HepG2 (cell line): ENCODE measurements around the gene NOC2L. TPM values are rescaled to one million over a fixed set of nuclear protein-coding genes. Genes with fewer than 3 reads are reported as not detected.

Source experiments
- ETV6 ChIP-seq: sonication (generic); formaldehyde crosslinking; conservative IDR thresholded peaks from 2 replicates; pipeline ENCODE4 v1.4.0; 2020; ENCODE audit warnings: missing genetic modification reagents
- GTF3A ChIP-seq: sonication (generic); formaldehyde crosslinking; conservative IDR thresholded peaks from 2 replicates; pipeline ENCODE4 v1.4.0; 2020; ENCODE audit warnings: mild to moderate bottlenecking, missing genetic modification reagents
- HNRNPH1 ChIP-seq: fragments of 200-400 bp; formaldehyde crosslinking; optimal IDR thresholded peaks from 2 replicates; pipeline ENCODE3; 2017; ENCODE audit warnings: mild to moderate bottlenecking, low read depth, low read length
- KDM2A ChIP-seq: sonication (generic); formaldehyde crosslinking; IDR thresholded peaks from 2 replicates; pipeline ENCODE4 v1.4.0; 2020; ENCODE audit warnings: low read depth, missing genetic modification reagents, borderline replicate concordance
- KLF16 ChIP-seq, 2 experiments: sonication (generic) in 1 of 2; formaldehyde crosslinking in 1 of 2; IDR thresholded peaks; 2 replicates each; pipeline versions ENCODE4 v1.6.1 to v1.8.0; 2016 to 2023; ENCODE audit warnings: missing genetic modification reagents in 2 of 2, missing compliant biosample characterization in 1 of 2
- MAFG ChIP-seq: sonication (generic); formaldehyde crosslinking; IDR thresholded peaks from 2 replicates; pipeline ENCODE4 v1.5.1; 2020; ENCODE audit warnings: mild to moderate bottlenecking, missing genetic modification reagents
- MIXL1 ChIP-seq: IDR thresholded peaks from 2 replicates; pipeline ENCODE4 v1.6.1; 2016
- NFIB ChIP-seq: sonication (generic); formaldehyde crosslinking; IDR thresholded peaks from 2 replicates; pipeline ENCODE4 v1.9.0; 2021; ENCODE audit warnings: missing genetic modification reagents, mild to moderate bottlenecking, borderline replicate concordance
- NFKB2 ChIP-seq: sonication (generic); formaldehyde crosslinking; IDR thresholded peaks from 2 replicates; pipeline ENCODE4 v1.4.0; 2020; ENCODE audit warnings: missing genetic modification reagents, borderline replicate concordance
- NR1H2 ChIP-seq: sonication (generic); formaldehyde crosslinking; IDR thresholded peaks from 2 replicates; pipeline ENCODE4 v1.8.1; 2022; ENCODE audit warnings: low read depth, missing genetic modification reagents, borderline replicate concordance
- PRDM4 ChIP-seq: sonication (generic); formaldehyde crosslinking; IDR thresholded peaks from 2 replicates; pipeline ENCODE4 v1.9.0; 2021; ENCODE audit warnings: missing genetic modification reagents, borderline replicate concordance
- SAP130 ChIP-seq: IDR thresholded peaks from 2 replicates; pipeline ENCODE4 v1.6.1; 2016; ENCODE audit warnings: low read depth
- TP53 ChIP-seq: sonication (generic); formaldehyde crosslinking; conservative IDR thresholded peaks from 2 replicates; pipeline ENCODE4 v1.4.0; 2020; ENCODE audit warnings: missing genetic modification reagents
- ZNF354B ChIP-seq: sonication (generic); formaldehyde crosslinking; IDR thresholded peaks from 2 replicates; pipeline ENCODE4 v1.8.0; 2022; ENCODE audit warnings: mild to moderate bottlenecking, missing genetic modification reagents
- ZNF704 ChIP-seq: sonication (generic); formaldehyde crosslinking; IDR thresholded peaks from 2 replicates; pipeline ENCODE4 v1.8.1; 2023; ENCODE audit warnings: mild to moderate bottlenecking, inconsistent platforms, moderate library complexity, missing genetic modification reagents, borderline replicate concordance
- polyA plus RNA-seq, 8 experiments: library from polyadenylated mRNA; depleted of rRNA in 3 of 8; stranded (reverse) in 7 of 8; unstranded in 1 of 8; fragments of >200 nt; fragmentation: Illumina TruSeq in 4 of 8; extraction: Trizol in 4 of 8; gene quantifications; 2 replicates each; pipeline versions ENCODE4 v1.2.1 to v1.2.3, GENCODE V29; 2011 to 2016; ENCODE audit warnings: low read depth in 4 of 8, missing spikeins in 1 of 8, mixed read lengths in 1 of 8; ENCODE audit not compliant: insufficient read depth in 1 of 8
- total RNA-seq, 5 experiments: library from RNA; depleted of rRNA; stranded (reverse); fragments of >200 nt; fragmentation: Illumina TruSeq; extraction: Trizol; gene quantifications; 2 replicates each; pipeline ENCODE4 v1.2.3, GENCODE V29; 2016; ENCODE audit warnings: low read depth in 1 of 5
- TF ChIP-seq, protein P1 (sequence below): sonication (generic); formaldehyde crosslinking; IDR thresholded peaks from 2 replicates; pipeline ENCODE4 v1.4.0; 2020; ENCODE audit warnings: mild to moderate bottlenecking, missing genetic modification reagents
- TF ChIP-seq, protein P2 (sequence below): IDR thresholded peaks from 2 replicates; pipeline ENCODE4 v1.6.1; 2018; ENCODE audit warnings: missing genetic modification reagents
- TF ChIP-seq, protein P3 (sequence below): sonication (generic); formaldehyde crosslinking; IDR thresholded peaks from 2 replicates; pipeline ENCODE4 v1.5.0; 2020; ENCODE audit warnings: mild to moderate bottlenecking, missing genetic modification reagents
- TF ChIP-seq, protein P4 (sequence below): sonication (generic); formaldehyde crosslinking; IDR thresholded peaks from 2 replicates; pipeline ENCODE4 v1.4.0; 2020; ENCODE audit warnings: missing genetic modification reagents

NOC2L gene
- total and polyA plus RNA-seq, 2 of the 13 experiments (the other 11 are each of a cell fraction or from before 2014, with no cell fraction given), result 32.0 to 103 TPM

GRCh38 chr1:966704-967300, 7.7 kb upstream of the NOC2L start (continued):
- TF ChIP-seq MAFG (CRISPR knock-in tag) (no peak), TP53 (CRISPR knock-in tag) (no peak), GTF3A (no peak), PRDM4 (no peak), ZNF354B (CRISPR knock-in tag) (no peak), SAP130 (CRISPR knock-in tag) (peak; percentile 77), HNRNPH1 (no peak), MIXL1 (CRISPR knock-in tag) (no peak), KDM2A (CRISPR knock-in tag) (peak; percentile 83), NFIB (no peak), ZNF704 (CRISPR knock-in tag) (no peak), KLF16 (CRISPR knock-in tag; IDR thresholded peaks at IDR 0.05) (no peak), ETV6 (no peak), NFKB2 (CRISPR knock-in tag) (no peak), NR1H2 (CRISPR knock-in tag) (no peak)
- TF ChIP-seq, protein P1, sequence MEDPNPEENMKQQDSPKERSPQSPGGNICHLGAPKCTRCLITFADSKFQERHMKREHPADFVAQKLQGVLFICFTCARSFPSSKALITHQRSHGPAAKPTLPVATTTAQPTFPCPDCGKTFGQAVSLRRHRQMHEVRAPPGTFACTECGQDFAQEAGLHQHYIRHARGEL, result no peak
- TF ChIP-seq, protein P2, sequence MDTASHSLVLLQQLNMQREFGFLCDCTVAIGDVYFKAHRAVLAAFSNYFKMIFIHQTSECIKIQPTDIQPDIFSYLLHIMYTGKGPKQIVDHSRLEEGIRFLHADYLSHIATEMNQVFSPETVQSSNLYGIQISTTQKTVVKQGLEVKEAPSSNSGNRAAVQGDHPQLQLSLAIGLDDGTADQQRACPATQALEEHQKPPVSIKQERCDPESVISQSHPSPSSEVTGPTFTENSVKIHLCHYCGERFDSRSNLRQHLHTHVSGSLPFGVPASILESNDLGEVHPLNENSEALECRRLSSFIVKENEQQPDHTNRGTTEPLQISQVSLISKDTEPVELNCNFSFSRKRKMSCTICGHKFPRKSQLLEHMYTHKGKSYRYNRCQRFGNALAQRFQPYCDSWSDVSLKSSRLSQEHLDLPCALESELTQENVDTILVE (CRISPR knock-in tag), result no peak
- TF ChIP-seq, protein P3, sequence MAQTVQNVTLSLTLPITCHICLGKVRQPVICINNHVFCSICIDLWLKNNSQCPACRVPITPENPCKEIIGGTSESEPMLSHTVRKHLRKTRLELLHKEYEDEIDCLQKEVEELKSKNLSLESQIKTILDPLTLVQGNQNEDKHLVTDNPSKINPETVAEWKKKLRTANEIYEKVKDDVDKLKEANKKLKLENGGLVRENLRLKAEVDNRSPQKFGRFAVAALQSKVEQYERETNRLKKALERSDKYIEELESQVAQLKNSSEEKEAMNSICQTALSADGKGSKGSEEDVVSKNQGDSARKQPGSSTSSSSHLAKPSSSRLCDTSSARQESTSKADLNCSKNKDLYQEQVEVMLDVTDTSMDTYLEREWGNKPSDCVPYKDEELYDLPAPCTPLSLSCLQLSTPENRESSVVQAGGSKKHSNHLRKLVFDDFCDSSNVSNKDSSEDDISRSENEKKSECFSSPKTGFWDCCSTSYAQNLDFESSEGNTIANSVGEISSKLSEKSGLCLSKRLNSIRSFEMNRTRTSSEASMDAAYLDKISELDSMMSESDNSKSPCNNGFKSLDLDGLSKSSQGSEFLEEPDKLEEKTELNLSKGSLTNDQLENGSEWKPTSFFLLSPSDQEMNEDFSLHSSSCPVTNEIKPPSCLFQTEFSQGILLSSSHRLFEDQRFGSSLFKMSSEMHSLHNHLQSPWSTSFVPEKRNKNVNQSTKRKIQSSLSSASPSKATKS (CRISPR knock-in tag), result no peak
- TF ChIP-seq, protein P4, sequence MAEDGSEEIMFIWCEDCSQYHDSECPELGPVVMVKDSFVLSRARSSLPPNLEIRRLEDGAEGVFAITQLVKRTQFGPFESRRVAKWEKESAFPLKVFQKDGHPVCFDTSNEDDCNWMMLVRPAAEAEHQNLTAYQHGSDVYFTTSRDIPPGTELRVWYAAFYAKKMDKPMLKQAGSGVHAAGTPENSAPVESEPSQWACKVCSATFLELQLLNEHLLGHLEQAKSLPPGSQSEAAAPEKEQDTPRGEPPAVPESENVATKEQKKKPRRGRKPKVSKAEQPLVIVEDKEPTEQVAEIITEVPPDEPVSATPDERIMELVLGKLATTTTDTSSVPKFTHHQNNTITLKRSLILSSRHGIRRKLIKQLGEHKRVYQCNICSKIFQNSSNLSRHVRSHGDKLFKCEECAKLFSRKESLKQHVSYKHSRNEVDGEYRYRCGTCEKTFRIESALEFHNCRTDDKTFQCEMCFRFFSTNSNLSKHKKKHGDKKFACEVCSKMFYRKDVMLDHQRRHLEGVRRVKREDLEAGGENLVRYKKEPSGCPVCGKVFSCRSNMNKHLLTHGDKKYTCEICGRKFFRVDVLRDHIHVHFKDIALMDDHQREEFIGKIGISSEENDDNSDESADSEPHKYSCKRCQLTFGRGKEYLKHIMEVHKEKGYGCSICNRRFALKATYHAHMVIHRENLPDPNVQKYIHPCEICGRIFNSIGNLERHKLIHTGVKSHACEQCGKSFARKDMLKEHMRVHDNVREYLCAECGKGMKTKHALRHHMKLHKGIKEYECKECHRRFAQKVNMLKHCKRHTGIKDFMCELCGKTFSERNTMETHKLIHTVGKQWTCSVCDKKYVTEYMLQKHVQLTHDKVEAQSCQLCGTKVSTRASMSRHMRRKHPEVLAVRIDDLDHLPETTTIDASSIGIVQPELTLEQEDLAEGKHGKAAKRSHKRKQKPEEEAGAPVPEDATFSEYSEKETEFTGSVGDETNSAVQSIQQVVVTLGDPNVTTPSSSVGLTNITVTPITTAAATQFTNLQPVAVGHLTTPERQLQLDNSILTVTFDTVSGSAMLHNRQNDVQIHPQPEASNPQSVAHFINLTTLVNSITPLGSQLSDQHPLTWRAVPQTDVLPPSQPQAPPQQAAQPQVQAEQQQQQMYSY, result no peak
